Measurements from ENCODE around the gene GPR87. TPM values are rescaled to one million over a fixed set of nuclear protein-coding genes. Genes with fewer than 3 reads are reported as not detected.

GPR87 gene
- total RNA-seq, 1 experiment from 2014 or later = 3.8 TPM

GRCh38 chr3:151345859-151346258 lies 29.2 kb upstream of the GPR87 start:
- no peak overlapping the region for H3K4me2 ChIP-seq (ENCODE audit: low read length)
- no peak for ATAC-seq
- no TSS peak for BruUV-seq (replicated peaks)

More at GRCh38 chr3:151345859-151346258, 29.2 kb upstream of the GPR87 start:
- POLR2A ChIA-PET = no interaction called here
- DNase-seq (ENCODE audit: low read depth, low spot score) = no peak
- no peaks in the 10 kb centered on the region for H3K79me2 ChIP-seq (ENCODE audit: insufficient read depth, low read length)
- CTCF ChIA-PET = interaction anchor here (1.4 kb wide), 1 partner anchor 18 kb away, joined by 3 read pairs; no protein-coding TSS in a partner anchor
- H3K4me3 ChIP-seq (replicated peaks in 1 of 2; ENCODE audit: low read depth in 1 of 2, low read length in 2 of 2) = no peak overlapping the region
- RAD21 ChIA-PET (ENCODE audit: low non-redundant PET in 1 of 2, low total read pairs in 2 of 2, uncharacterized antibody in 2 of 2, unreplicated experiment in 2 of 2) = no interaction called here
- TF ChIP-seq CEBPB (IDR thresholded peaks at IDR 0.05; ENCODE audit: low read depth) (no peak), ATF3 (IDR thresholded peaks at IDR 0.05) (no peak), CTCF (IDR thresholded peaks at IDR 0.05 in 2 of 3, conservative IDR thresholded peaks at IDR 0.05 in 1 of 3; ENCODE audit: borderline replicate concordance in 1 of 3, insufficient read depth in 1 of 3, low read depth in 2 of 3, low read length in 2 of 3) (no peak), ZFX (IDR thresholded peaks at IDR 0.05) (no peak), FOSL1 (IDR thresholded peaks at IDR 0.05; ENCODE audit: low read depth) (no peak), JUND (IDR thresholded peaks at IDR 0.05) (no peak), EGR1 (IDR thresholded peaks at IDR 0.05; ENCODE audit: low read depth) (no peak), CBX3 (IDR thresholded peaks at IDR 0.05; ENCODE audit: low read depth) (no peak), TCF7L2 (IDR thresholded peaks at IDR 0.05; ENCODE audit: borderline replicate concordance, extremely low read depth, insufficient read depth, insufficient read length) (no peak), EZH2phosphoT487 (IDR thresholded peaks at IDR 0.05; ENCODE audit: borderline replicate concordance) (no peak), SRF (IDR thresholded peaks at IDR 0.05; ENCODE audit: low read depth) (no peak), ELF1 (IDR thresholded peaks at IDR 0.05; ENCODE audit: borderline replicate concordance, low read depth) (no peak), RAD21 (IDR thresholded peaks at IDR 0.05; ENCODE audit: low read depth) (no peak), SIN3A (IDR thresholded peaks at IDR 0.05; ENCODE audit: low read depth) (no peak), EZH2 (IDR thresholded peaks at IDR 0.05) (no peak)
- intact Hi-C loops (cut with micrococcal nuclease) = no loop called here
- no peaks in the 10 kb centered on the region for H3K9me2 ChIP-seq (ENCODE audit: insufficient read depth)
- no peak overlapping the region for H3K27ac ChIP-seq (ENCODE audit: low read depth, low read length)
- no peak overlapping the region for H3K9ac ChIP-seq (ENCODE audit: low read length)
- no peaks in the 10 kb centered on the region for H4K20me1 ChIP-seq (ENCODE audit: insufficient read depth)
- H3K27me3 ChIP-seq (ENCODE audit: insufficient read depth, low read length) = no peaks in the 10 kb centered on the region
- no peaks in the 10 kb centered on the region for H3K9me3 ChIP-seq (ENCODE audit: control insufficient read depth in 1 of 2, insufficient read depth in 1 of 2, low read depth in 1 of 2, low read length in 2 of 2)
- no peaks in the 10 kb centered on the region for H3K36me3 ChIP-seq (ENCODE audit: control insufficient read depth in 1 of 2, insufficient read depth in 2 of 2, low read length in 2 of 2)
- no peaks in the 10 kb centered on the region for H3K4me1 ChIP-seq (ENCODE audit: control insufficient read depth in 1 of 2, insufficient read depth in 2 of 2, low read length in 2 of 2)
- no peak overlapping the region for H2AFZ ChIP-seq (ENCODE audit: low read depth, low read length, poor library complexity, severe bottlenecking)
